GM21825 (cell line): Measurements from ENCODE around the gene SPRR2E.
"Not testable (repeated sequence)": the region's sequence is repeated elsewhere in the genome, so short reads cannot be mapped to it uniquely, and the experiment has no call there.

ENCODE experiments used
- ATAC-seq: cut with Tn5 transposase; IDR thresholded peaks from one replicate; pipeline ENCODE4 v1.9.1; 2021; ENCODE audit warnings: mild to moderate bottlenecking, moderate library complexity; ENCODE audit not compliant: unreplicated experiment

The SPRR2E gene

GRCh38 chr1:153094426-153094825 is at the start of gene SPRR2E:
Gene SPRR2E (minus strand): TSS chr1:153094526. CDS start chr1:153093751, 775 bp downstream.
- no peak for ATAC-seq

- ATAC-seq: no peak
These were observed 47.1 kb upstream of the SPRR2E start for GRCh38 chr1:153141377-153141776.

GRCh38 chr1:153140484-153140883 is 46.2 kb upstream of the SPRR2E start:
- no peak for ATAC-seq

GRCh38 chr1:153133743-153134142 is 39.4 kb upstream of the SPRR2E start:
- no peak for ATAC-seq

GRCh38 chr1:153133267-153133666 is 38.9 kb upstream of the SPRR2E start:
- no peak for ATAC-seq

- not testable (repeated sequence) for ATAC-seq
These were observed 34.4 kb upstream of the SPRR2E start for GRCh38 chr1:153128688-153129087.

- ATAC-seq: no peak
These were observed 33.0 kb upstream of the SPRR2E start for GRCh38 chr1:153127296-153127695.

- ATAC-seq: no peak
These were observed 31.2 kb upstream of the SPRR2E start for GRCh38 chr1:153125536-153125935.

- ATAC-seq: not testable (repeated sequence)
These were observed 29.5 kb upstream of the SPRR2E start for GRCh38 chr1:153123793-153124192.

- ATAC-seq: no peak
These were observed 28.6 kb upstream of the SPRR2E start for GRCh38 chr1:153122831-153123421.

GRCh38 chr1:153120945-153121344 is 26.6 kb upstream of the SPRR2E start:
- no peak for ATAC-seq

- no peak for ATAC-seq
These were observed 25.2 kb upstream of the SPRR2E start for GRCh38 chr1:153119491-153119971.

GRCh38 chr1:153115264-153115663 is 20.9 kb upstream of the SPRR2E start:
- ATAC-seq: not testable (repeated sequence)

- ATAC-seq: no peak
These were observed 19.1 kb upstream of the SPRR2E start, which contains the start of gene SPRR2F for GRCh38 chr1:153113416-153113815. Gene SPRR2F (minus strand): TSS chr1:153113516. CDS start chr1:153112733, 783 bp downstream.

GRCh38 chr1:153112454-153112853 is 18.1 kb upstream of the SPRR2E start:
- ATAC-seq: not testable (repeated sequence)

- ATAC-seq: no peak
These were observed 5.9 kb upstream of the SPRR2E start for GRCh38 chr1:153100245-153100644.

- no peak for ATAC-seq
These were observed 5.2 kb upstream of the SPRR2E start for GRCh38 chr1:153099461-153100045.

GRCh38 chr1:153095764-153096163 is 1.4 kb upstream of the SPRR2E start:
- ATAC-seq: no peak

GRCh38 chr1:153087652-153088051 is 6.7 kb downstream of the SPRR2E start:
- ATAC-seq: no peak

- ATAC-seq: no peak
These were observed 12.6 kb downstream of the SPRR2E start for GRCh38 chr1:153081736-153082135.

GRCh38 chr1:153072806-153073726 is 21.3 kb downstream of the SPRR2E start:
- no peak for ATAC-seq
